Gastroesophageal sphincter (tissue), 3 donors: Measurements from ENCODE around the gene COX18.

Experiments
- CTCF ChIP-seq, 4 experiments: fragments of 200-600 bp in 2 of 4; fragments of 450-650 bp in 2 of 4; sonication (generic) in 1 of 4; IDR thresholded peaks; one replicate each; pipeline ENCODE4 v1.5.1; 2017 to 2019; ENCODE audit warnings: antibody characterized with exemption in 4 of 4, mild to moderate bottlenecking in 2 of 4, moderate library complexity in 2 of 4
- EP300 ChIP-seq: sonication (generic); formaldehyde crosslinking; IDR thresholded peaks from one replicate; pipeline ENCODE4 v1.6.1; 2017; ENCODE audit warnings: antibody characterized with exemption, mild to moderate bottlenecking
- POLR2A ChIP-seq, 2 donors: fragments of 450-650 bp; IDR thresholded peaks; one replicate each; pipeline ENCODE4 v1.6.1; 2017; ENCODE audit warnings: antibody characterized with exemption in 2 of 2, mild to moderate bottlenecking in 2 of 2, moderate library complexity in 1 of 2
- POLR2AphosphoS5 ChIP-seq: sonication (generic); formaldehyde crosslinking; IDR thresholded peaks from one replicate; pipeline ENCODE4 v1.6.1; 2017; ENCODE audit warnings: antibody characterized with exemption

- no peak for TF ChIP-seq POLR2AphosphoS5
- TF ChIP-seq EP300: no peak
- TF ChIP-seq CTCF (IDR thresholded peaks at IDR 0.05): no peak
- TF ChIP-seq POLR2A (IDR thresholded peaks at IDR 0.05): no peak
Observed at GRCh38 chr4:73099143-73099542, 29.6 kb upstream of the COX18 start.
